Activated T-cell treated with anti-CD3 and anti-CD28 coated beads, Interleukin-2, amount 50 U/mL, for 72 hours (primary cell): Measurements from ENCODE around the gene SPATA2L. TPM values are rescaled to one million over a fixed set of nuclear protein-coding genes. Genes with fewer than 3 reads are reported as not detected.

Experiments
- ATAC-seq, 2 donors: fragments of 150-1000 bp; cut with Tn5 transposase; replicated peaks in 1 of 2; 2 replicates each; pipeline ENCODE4 v1.10.0; 2021; ENCODE audit warnings: moderate library complexity in 2 of 2, mild to moderate bottlenecking in 1 of 2
- DNase-seq, 2 donors: peaks; one replicate each; pipeline ENCODE4 v3.0.0; 2021 to 2022; ENCODE audit warnings: mixed read lengths in 1 of 2
- H3K27ac Mint-ChIP-seq: one replicate; pipeline ENCODE4 v1.8.0; 2022; ENCODE audit warnings: mild to moderate bottlenecking, moderate library complexity, mixed read lengths
- H3K27me3 Mint-ChIP-seq: one replicate; pipeline ENCODE4 v1.8.0; 2022; ENCODE audit warnings: low read depth, mixed read lengths
- H3K36me3 Mint-ChIP-seq, 2 donors: one replicate each; pipeline ENCODE4 v1.8.0; 2022; ENCODE audit warnings: mixed read lengths in 2 of 2, mild to moderate bottlenecking in 1 of 2; ENCODE audit not compliant: insufficient read depth in 2 of 2
- H3K4me1 Mint-ChIP-seq: one replicate; pipeline ENCODE4 v1.8.0; 2022; ENCODE audit warnings: low read depth, mixed read lengths
- H3K4me3 Mint-ChIP-seq, 2 donors: one replicate each; pipeline ENCODE4 v1.8.0; 2022; ENCODE audit warnings: mild to moderate bottlenecking in 2 of 2, mixed read lengths in 2 of 2, moderate library complexity in 2 of 2
- H3K9me3 Mint-ChIP-seq, 2 donors: one replicate each; pipeline ENCODE4 v1.8.0; 2022; ENCODE audit warnings: mixed read lengths in 2 of 2
- total RNA-seq, 2 donors: library from RNA; stranded (reverse); gene quantifications; one replicate each; pipeline ENCODE4 v1.2.3, GENCODE V29; 2022

The SPATA2L gene
- total RNA-seq, 2 donors from 2014 or later = 6.1 to 6.5 TPM

GRCh38 chr16:89736554-89736953, 35.0 kb upstream of the SPATA2L start:
- ATAC-seq (no peak), DNase-seq (no peak)
- peaks cover 28% of the 10 kb centered on the region for H3K4me1 Mint-ChIP-seq
- no peak overlapping the region for H3K4me3 Mint-ChIP-seq
- no peaks in the 10 kb centered on the region for H3K9me3 Mint-ChIP-seq
- H3K27ac Mint-ChIP-seq = peak overlapping the region; percentile 50
- no peaks in the 10 kb centered on the region for H3K27me3 Mint-ChIP-seq
- peaks cover 14 to 34% of the 10 kb centered on the region in 2 donors for H3K36me3 Mint-ChIP-seq

- H3K27me3 Mint-ChIP-seq = no peaks in the 10 kb centered on the region
Observed at GRCh38 chr16:89733792-89734191, 32.3 kb upstream of the SPATA2L start.

GRCh38 chr16:89733322-89733721, 31.8 kb upstream of the SPATA2L start:
- H3K36me3 Mint-ChIP-seq = peaks cover 14 to 26% of the 10 kb centered on the region in 2 donors
- no peak overlapping the region for H3K4me3 Mint-ChIP-seq
- no peak for ATAC-seq
- no peaks in the 10 kb centered on the region for H3K9me3 Mint-ChIP-seq
- no peak for DNase-seq
- no peak overlapping the region for H3K27ac Mint-ChIP-seq
- peaks cover 28% of the 10 kb centered on the region for H3K4me1 Mint-ChIP-seq
- no peaks in the 10 kb centered on the region for H3K27me3 Mint-ChIP-seq

More at GRCh38 chr16:89733792-89734191, 32.3 kb upstream of the SPATA2L start:
- ATAC-seq (no peak), DNase-seq (no peak)
- Mint-ChIP-seq H3K4me1 (peaks cover 28% of the 10 kb centered on the region), H3K36me3 (peaks cover 14 to 30% of the 10 kb centered on the region in 2 donors), H3K9me3 (no peaks in the 10 kb centered on the region), H3K4me3 (no peak overlapping the region), H3K27ac (no peak overlapping the region)

GRCh38 chr16:89732918-89733242, 31.4 kb upstream of the SPATA2L start:
- H3K9me3 Mint-ChIP-seq = no peaks in the 10 kb centered on the region
- no peaks in the 10 kb centered on the region for H3K27me3 Mint-ChIP-seq
- DNase-seq = no peak
- peaks cover 12 to 25% of the 10 kb centered on the region in 2 donors for H3K36me3 Mint-ChIP-seq
- H3K27ac Mint-ChIP-seq = no peak overlapping the region
- no peak overlapping the region for H3K4me3 Mint-ChIP-seq
- ATAC-seq = no peak
- peaks cover 26% of the 10 kb centered on the region for H3K4me1 Mint-ChIP-seq

GRCh38 chr16:89732142-89732917, 30.8 kb upstream of the SPATA2L start:
- Mint-ChIP-seq H3K36me3 (peaks cover 9 to 21% of the 10 kb centered on the region in 2 donors), H3K27ac (peak overlapping the region; percentile 62), H3K4me3 (no peak overlapping the region), H3K4me1 (peaks cover 22% of the 10 kb centered on the region), H3K27me3 (no peaks in the 10 kb centered on the region), H3K9me3 (no peaks in the 10 kb centered on the region)
- DNase-seq = no peak
- ATAC-seq = peak in 1 of 2 donors; percentile 16

GRCh38 chr16:89730610-89731234, 29.2 kb upstream of the SPATA2L start:
- Mint-ChIP-seq H3K36me3 (peaks cover 6 to 19% of the 10 kb centered on the region in 2 donors), H3K9me3 (no peaks in the 10 kb centered on the region), H3K4me1 (peaks cover 19% of the 10 kb centered on the region), H3K4me3 (no peak overlapping the region), H3K27ac (no peak overlapping the region), H3K27me3 (no peaks in the 10 kb centered on the region)
- DNase-seq (no peak), ATAC-seq (no peak)

GRCh38 chr16:89729863-89730593, 28.5 kb upstream of the SPATA2L start:
- Mint-ChIP-seq H3K4me1 (peaks cover 19% of the 10 kb centered on the region), H3K4me3 (no peak overlapping the region), H3K36me3 (peaks cover 5 to 15% of the 10 kb centered on the region in 2 donors), H3K27ac (no peak overlapping the region), H3K27me3 (no peaks in the 10 kb centered on the region), H3K9me3 (no peaks in the 10 kb centered on the region)
- DNase-seq = no peak
- ATAC-seq = no peak

- peaks cover 21% of the 10 kb centered on the region for H3K4me1 Mint-ChIP-seq
- H3K36me3 Mint-ChIP-seq = peaks cover 2 to 10% of the 10 kb centered on the region in 2 donors
- no peak overlapping the region for H3K4me3 Mint-ChIP-seq
- H3K9me3 Mint-ChIP-seq = no peaks in the 10 kb centered on the region
- H3K27ac Mint-ChIP-seq = no peak overlapping the region
- ATAC-seq (no peak), DNase-seq (no peak)
- no peaks in the 10 kb centered on the region for H3K27me3 Mint-ChIP-seq
Observed at GRCh38 chr16:89729293-89729692, 27.8 kb upstream of the SPATA2L start.

GRCh38 chr16:89727406-89728120, 26.1 kb upstream of the SPATA2L start:
- H3K27ac Mint-ChIP-seq = no peak overlapping the region
- H3K4me1 Mint-ChIP-seq = peaks cover 37% of the 10 kb centered on the region
- peaks cover 0 to 13% of the 10 kb centered on the region in 2 donors for H3K36me3 Mint-ChIP-seq
- DNase-seq = no peak
- H3K4me3 Mint-ChIP-seq = no peak overlapping the region
- H3K9me3 Mint-ChIP-seq = no peaks in the 10 kb centered on the region
- no peak for ATAC-seq
- H3K27me3 Mint-ChIP-seq = no peaks in the 10 kb centered on the region

GRCh38 chr16:89723279-89724250, 22.1 kb upstream of the SPATA2L start:
- Mint-ChIP-seq H3K27ac (peak overlapping the region; percentile 89), H3K36me3 (peaks cover 0 to 10% of the 10 kb centered on the region in 2 donors), H3K27me3 (no peaks in the 10 kb centered on the region), H3K9me3 (no peaks in the 10 kb centered on the region), H3K4me3 (peak overlapping the region; percentile 90 to 96), H3K4me1 (peaks cover 52% of the 10 kb centered on the region)
- peak; percentile 45 to 56 for ATAC-seq
- DNase-seq = peak; percentile 78 to 87

- H3K9me3 Mint-ChIP-seq = no peaks in the 10 kb centered on the region
- ATAC-seq = peak; percentile 23 to 39
- H3K27me3 Mint-ChIP-seq = no peaks in the 10 kb centered on the region
- peaks cover 56% of the 10 kb centered on the region for H3K4me1 Mint-ChIP-seq
- H3K4me3 Mint-ChIP-seq = peak overlapping the region; percentile 90 to 96
- H3K36me3 Mint-ChIP-seq = peaks cover 0 to 14% of the 10 kb centered on the region in 2 donors
- H3K27ac Mint-ChIP-seq = peak overlapping the region; percentile 72
- DNase-seq = peak; percentile 73 to 74
Observed at GRCh38 chr16:89722392-89723278, 21.1 kb upstream of the SPATA2L start.
